ENCODE results near the gene BLVRB.

GRCh38 chr19:40461669-40462221, 3.8 kb downstream of the BLVRB start:
- TF ChIP-seq CTCF (IDR thresholded peaks at IDR 0.05) (no peak), ZFX (IDR thresholded peaks at IDR 0.05; ENCODE audit: borderline replicate concordance) (no peak)

Data from 22Rv1 (cell line).